ENCODE data around the gene PTPRD.

The PTPRD gene

GRCh38 chr9:9730174-9730573 lies 882.6 kb downstream of the PTPRD start:
- DNase-seq, result no peak

GRCh38 chr9:9729082-9729481 lies 883.7 kb downstream of the PTPRD start:
- no peak for DNase-seq

- DNase-seq, result no peak
Measured at GRCh38 chr9:9719373-9720112, 893.3 kb downstream of the PTPRD start.

- DNase-seq, result no peak
Measured at GRCh38 chr9:9718691-9719090, 894.1 kb downstream of the PTPRD start.

GRCh38 chr9:9679433-9679832 lies 933.4 kb downstream of the PTPRD start:
- no peak for DNase-seq

GRCh38 chr9:9674461-9674860 lies 938.3 kb downstream of the PTPRD start:
- no peak for DNase-seq

GRCh38 chr9:9670454-9670853 lies 942.3 kb downstream of the PTPRD start:
- no peak for DNase-seq

GRCh38 chr9:9645006-9645405 lies 967.8 kb downstream of the PTPRD start:
- DNase-seq, result no peak

- DNase-seq, result no peak
Measured at GRCh38 chr9:9631284-9631683, 981.5 kb downstream of the PTPRD start.

- no peak for DNase-seq
Measured at GRCh38 chr9:9625248-9625647, 987.6 kb downstream of the PTPRD start.

- no peak for DNase-seq
Measured at GRCh38 chr9:9623506-9623905, 989.3 kb downstream of the PTPRD start.

GRCh38 chr9:9621355-9621940 lies 991.4 kb downstream of the PTPRD start:
- DNase-seq, result no peak

- DNase-seq, result no peak
Measured at GRCh38 chr9:9620736-9621135, 992.1 kb downstream of the PTPRD start.

GRCh38 chr9:9615086-9615485 lies 997.7 kb downstream of the PTPRD start:
- DNase-seq, result no peak

- no peak for DNase-seq
Measured at GRCh38 chr9:9614607-9615006, 998.2 kb downstream of the PTPRD start.

- no peak for DNase-seq
Measured at GRCh38 chr9:9612755-9613154, 1000.0 kb downstream of the PTPRD start.

GRCh38 chr9:9612270-9612669 lies 1000.5 kb downstream of the PTPRD start:
- DNase-seq, result no peak

- no peak for DNase-seq
Measured at GRCh38 chr9:9605681-9606080, 1007.1 kb downstream of the PTPRD start.

GRCh38 chr9:9603345-9603744 lies 1009.5 kb downstream of the PTPRD start:
- DNase-seq, result no peak

GRCh38 chr9:9598723-9599122 lies 1014.1 kb downstream of the PTPRD start:
- DNase-seq, result no peak

GRCh38 chr9:9592104-9592503 lies 1020.7 kb downstream of the PTPRD start:
- DNase-seq, result no peak

GRCh38 chr9:9585920-9586319 lies 1026.9 kb downstream of the PTPRD start:
- no peak for DNase-seq

- DNase-seq, result no peak
Measured at GRCh38 chr9:9574080-9574479, 1038.7 kb downstream of the PTPRD start.

- DNase-seq, result no peak
Measured at GRCh38 chr9:9565700-9566099, 1047.1 kb downstream of the PTPRD start.

- DNase-seq, result no peak
Measured at GRCh38 chr9:9563817-9564216, 1049.0 kb downstream of the PTPRD start.

Measured in CD4-positive, alpha-beta T cell treated with Interleukin-6 for 4 hours (primary cell).